ENCODE measurements around the gene PIK3R5. TPM values are rescaled to one million over a fixed set of nuclear protein-coding genes. Genes with fewer than 3 reads are reported as not detected.

The PIK3R5 gene
- total and polyA plus RNA-seq, 8 donors: 0.90 to 29.8 (median 5.1) TPM; not detected in 1

DNA sequence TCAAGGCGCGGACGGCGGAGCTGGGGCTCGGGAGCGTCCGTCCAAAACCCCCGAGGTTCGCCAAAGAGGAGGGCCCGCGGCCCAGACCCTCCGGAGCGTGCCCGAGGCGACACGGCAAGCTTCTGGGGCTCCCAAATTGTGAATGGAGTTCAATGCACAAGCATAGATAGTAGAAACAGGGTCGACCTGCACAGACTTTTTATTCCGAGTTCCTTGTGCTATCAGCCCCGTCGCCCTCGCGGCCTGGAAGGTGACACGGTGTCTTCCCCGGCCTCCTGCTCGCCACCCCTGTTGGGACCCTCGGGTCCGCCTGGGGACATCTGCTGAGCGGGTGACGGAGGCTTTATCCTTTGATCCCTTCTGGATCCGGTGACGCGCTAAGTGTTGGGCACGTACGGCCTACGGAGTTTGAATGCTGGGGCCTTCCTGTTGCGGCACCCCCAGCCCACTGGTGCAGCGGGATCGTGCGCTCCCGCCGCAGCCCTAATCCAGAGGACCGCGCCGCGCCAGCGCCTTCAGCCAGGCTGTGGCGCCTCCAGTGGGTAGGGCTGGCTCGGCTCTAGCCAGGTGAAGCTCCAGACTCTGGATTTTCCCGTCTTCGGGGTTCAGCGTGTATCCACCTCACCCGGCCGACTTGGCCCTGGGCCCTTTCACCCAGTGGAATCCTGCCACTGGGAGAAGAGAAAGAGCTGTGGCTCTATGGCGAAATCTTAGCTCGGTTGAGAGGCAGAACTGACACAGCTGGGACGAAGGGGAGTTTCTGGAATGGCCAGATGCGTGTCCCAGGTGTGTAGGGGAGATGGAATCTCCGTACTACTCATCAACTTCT is 38.8 kb upstream of the PIK3R5 start:
- no peaks in the 10 kb centered on the region for H3K36me3 ChIP-seq
- H3K4me3 ChIP-seq: peak overlapping the region; percentile 48 to 63 (median 54)
- intact Hi-C loops (cut with DNase I; ENCODE audit: low total_unique reads): no loop called here
- peak overlapping the region in 1 of 5 donors; percentile 65 for H3K27ac ChIP-seq
- H3K4me1 ChIP-seq: peaks cover 14 to 34% (median 25%) of the 10 kb centered on the region in 4 donors
- WGBS, 5 donors: 13 to 39% (median 27%) methylated on average over 44 to 58 of the region's 58 CpGs
- DNase-seq: peak in 1 of 2 donors; percentile 31
- TF ChIP-seq, protein P1, sequence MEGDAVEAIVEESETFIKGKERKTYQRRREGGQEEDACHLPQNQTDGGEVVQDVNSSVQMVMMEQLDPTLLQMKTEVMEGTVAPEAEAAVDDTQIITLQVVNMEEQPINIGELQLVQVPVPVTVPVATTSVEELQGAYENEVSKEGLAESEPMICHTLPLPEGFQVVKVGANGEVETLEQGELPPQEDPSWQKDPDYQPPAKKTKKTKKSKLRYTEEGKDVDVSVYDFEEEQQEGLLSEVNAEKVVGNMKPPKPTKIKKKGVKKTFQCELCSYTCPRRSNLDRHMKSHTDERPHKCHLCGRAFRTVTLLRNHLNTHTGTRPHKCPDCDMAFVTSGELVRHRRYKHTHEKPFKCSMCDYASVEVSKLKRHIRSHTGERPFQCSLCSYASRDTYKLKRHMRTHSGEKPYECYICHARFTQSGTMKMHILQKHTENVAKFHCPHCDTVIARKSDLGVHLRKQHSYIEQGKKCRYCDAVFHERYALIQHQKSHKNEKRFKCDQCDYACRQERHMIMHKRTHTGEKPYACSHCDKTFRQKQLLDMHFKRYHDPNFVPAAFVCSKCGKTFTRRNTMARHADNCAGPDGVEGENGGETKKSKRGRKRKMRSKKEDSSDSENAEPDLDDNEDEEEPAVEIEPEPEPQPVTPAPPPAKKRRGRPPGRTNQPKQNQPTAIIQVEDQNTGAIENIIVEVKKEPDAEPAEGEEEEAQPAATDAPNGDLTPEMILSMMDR (IDR thresholded peaks at IDR 0.05): no peak
- TF ChIP-seq EP300 (IDR thresholded peaks at IDR 0.05) (no peak), POLR2A (IDR thresholded peaks at IDR 0.05) (no peak), POLR2AphosphoS5 (IDR thresholded peaks at IDR 0.05) (no peak)
- H3K9me3 ChIP-seq: no peaks in the 10 kb centered on the region
- peaks cover 0 to 80% (median 42%) of the 10 kb centered on the region in 3 donors for H3K27me3 ChIP-seq

DNA sequence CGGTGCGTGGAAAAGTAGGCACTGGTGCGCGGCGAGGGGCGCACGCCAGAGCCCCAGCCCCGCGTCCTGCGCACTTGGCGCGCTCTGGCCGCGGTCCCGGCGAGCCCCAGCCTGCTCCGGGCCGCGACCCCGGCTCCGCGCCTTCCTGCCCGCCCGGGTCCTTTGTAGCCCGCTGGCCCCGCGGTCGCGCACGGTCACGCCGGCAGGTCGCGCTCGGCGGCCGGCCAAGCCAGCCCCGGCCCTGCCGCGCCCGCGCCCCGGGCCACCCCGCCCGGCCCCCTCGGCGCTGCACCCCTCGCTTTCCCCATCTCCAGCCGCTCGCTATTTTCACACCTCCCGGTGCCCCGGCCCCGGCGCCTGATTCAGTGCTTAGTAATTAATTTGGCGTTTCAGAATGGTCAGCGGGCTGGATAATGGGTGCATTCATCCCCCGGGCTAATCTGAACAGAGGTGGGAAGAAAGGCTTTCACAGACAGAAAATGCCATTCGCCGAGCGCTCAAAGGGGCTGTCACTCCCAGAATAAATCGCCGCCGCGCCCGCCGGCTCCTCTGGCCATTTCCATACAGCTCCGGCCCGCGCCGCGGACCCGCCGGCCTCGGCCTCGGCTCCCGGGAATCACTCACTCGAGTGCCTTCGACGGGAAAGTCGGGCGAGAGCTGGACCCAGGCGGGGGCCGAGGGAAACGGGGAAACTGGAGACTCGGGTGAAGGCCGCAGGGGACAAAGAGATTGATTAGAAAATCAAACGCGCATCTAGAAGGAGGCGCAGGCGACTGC is 38.0 kb upstream of the PIK3R5 start:
- WGBS, 5 donors: 2 to 8% (median 2%) methylated on average over 42 to 90 of the region's 90 CpGs
- H3K27ac ChIP-seq: peak overlapping the region in 2 of 5 donors; percentile 14 to 65
- H3K27me3 ChIP-seq: peaks cover 0 to 75% (median 42%) of the 10 kb centered on the region in 3 donors

DNA sequence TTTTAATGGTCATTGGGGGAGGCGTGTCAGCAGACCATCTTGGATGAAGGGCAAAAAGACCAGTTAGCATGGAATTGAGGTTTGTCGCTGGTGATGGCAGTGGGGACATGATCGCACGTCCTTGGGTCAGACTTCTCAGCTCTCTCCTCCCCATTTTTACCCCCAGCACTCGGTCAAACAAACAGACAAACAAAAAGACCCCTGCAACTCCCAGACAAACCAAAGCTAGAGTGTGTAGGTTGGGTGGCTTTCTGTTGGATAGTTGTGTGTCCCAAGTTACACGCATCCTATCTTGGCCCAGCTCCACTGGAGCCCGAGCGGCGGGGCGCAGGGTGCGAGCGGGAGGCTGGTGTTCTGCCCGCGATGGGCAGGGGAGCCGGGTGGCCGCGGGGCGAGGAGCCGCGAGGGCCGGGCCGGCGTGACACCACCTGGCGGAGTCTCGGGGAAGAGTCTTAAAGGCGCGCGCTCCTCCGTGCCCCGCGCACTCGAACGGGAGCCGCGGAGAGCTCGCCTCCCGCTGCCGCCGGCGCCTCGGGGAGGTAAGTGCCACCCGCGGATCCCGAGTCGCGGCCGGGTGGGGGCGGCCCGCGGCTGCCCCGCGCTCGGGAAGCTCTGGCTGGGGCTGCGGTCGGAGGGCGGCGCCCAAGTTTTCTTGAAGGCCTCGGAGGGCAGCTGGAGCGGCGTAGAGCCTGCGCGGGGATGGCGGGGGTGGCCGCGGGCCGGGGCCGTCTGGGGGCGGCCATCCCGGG is 37.3 kb upstream of the PIK3R5 start:
- TF ChIP-seq, protein P1 (IDR thresholded peaks at IDR 0.05): peak in 3 of 7 experiments; percentile 12 to 41 (median 20)
- TF ChIP-seq POLR2A (IDR thresholded peaks at IDR 0.05): no peak
- DNase-seq: peak in 1 of 2 donors; percentile 72
- Histone ChIP-seq H3K9me3 (no peaks in the 10 kb centered on the region), H3K4me1 (peaks cover 14 to 38% (median 25%) of the 10 kb centered on the region in 4 donors), H3K36me3 (no peaks in the 10 kb centered on the region), H3K27me3 (peaks cover 0 to 72% (median 42%) of the 10 kb centered on the region in 3 donors), H3K27ac (peak overlapping the region in 2 of 5 donors; percentile 14 to 65), H3K4me3 (peak overlapping the region; percentile 48 to 63 (median 54))
- WGBS, 5 donors: 3 to 14% (median 4%) methylated on average over 21 to 69 of the region's 69 CpGs
- intact Hi-C loops (cut with DNase I; ENCODE audit: low total_unique reads): no loop called here

More for the DNA sequence above, 38.0 kb upstream of the PIK3R5 start:
- no peak for TF ChIP-seq POLR2AphosphoS5 (IDR thresholded peaks at IDR 0.05)
- no peak for TF ChIP-seq POLR2A (IDR thresholded peaks at IDR 0.05)
- TF ChIP-seq, protein P1 (IDR thresholded peaks at IDR 0.05): no peak
- TF ChIP-seq EP300 (IDR thresholded peaks at IDR 0.05): no peak
- intact Hi-C loops (cut with DNase I; ENCODE audit: low total_unique reads): no loop called here
- peak in 1 of 2 donors; percentile 49 for DNase-seq
- H3K36me3 ChIP-seq: no peaks in the 10 kb centered on the region
- peak overlapping the region; percentile 48 to 63 (median 54) for H3K4me3 ChIP-seq
- peaks cover 14 to 34% (median 25%) of the 10 kb centered on the region in 4 donors for H3K4me1 ChIP-seq
- no peaks in the 10 kb centered on the region for H3K9me3 ChIP-seq

DNA sequence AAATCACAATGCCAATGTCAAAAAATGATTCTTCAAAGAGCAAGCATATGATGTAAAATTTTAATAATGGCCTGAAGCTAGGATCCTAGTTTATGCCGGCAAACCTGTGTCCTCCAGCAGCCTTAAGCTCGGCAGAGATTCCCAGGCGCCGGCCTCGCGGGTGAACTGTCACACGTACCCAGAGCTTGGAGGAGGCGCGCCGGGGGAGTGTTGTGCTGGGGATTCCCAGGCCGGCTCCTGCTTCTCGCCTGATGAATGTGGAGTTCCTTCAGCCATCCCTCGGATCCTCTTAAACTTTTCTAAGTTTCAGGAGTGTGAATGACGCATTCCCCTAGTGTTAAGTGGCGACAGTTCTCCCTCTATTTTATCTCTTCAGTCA is 36.7 kb upstream of the PIK3R5 start:
- no peak overlapping the region for H3K27ac ChIP-seq
- peaks cover 14 to 38% (median 25%) of the 10 kb centered on the region in 4 donors for H3K4me1 ChIP-seq
- H3K27me3 ChIP-seq: peaks cover 0 to 67% (median 42%) of the 10 kb centered on the region in 3 donors
- intact Hi-C loops (cut with DNase I; ENCODE audit: low total_unique reads): no loop called here
- H3K9me3 ChIP-seq: no peaks in the 10 kb centered on the region
- TF ChIP-seq EP300 (IDR thresholded peaks at IDR 0.05): no peak
- TF ChIP-seq POLR2AphosphoS5 (IDR thresholded peaks at IDR 0.05): no peak
- TF ChIP-seq, protein P1 (IDR thresholded peaks at IDR 0.05): no peak
- no peak for TF ChIP-seq POLR2A (IDR thresholded peaks at IDR 0.05)
- peak in 1 of 2 donors; percentile 37 for DNase-seq
- H3K36me3 ChIP-seq: no peaks in the 10 kb centered on the region
- WGBS, 5 donors: 40 to 66% (median 45%) methylated on average over 15 of the region's 15 CpGs
- peak overlapping the region in 2 of 4 donors; percentile 48 to 63 for H3K4me3 ChIP-seq

Data from stomach (tissue), 9 donors.